Kidney (tissue), 14 donors: Measurements from ENCODE around the gene GNAT1. TPM values are rescaled to one million over a fixed set of nuclear protein-coding genes. Genes with fewer than 3 reads are reported as not detected.

Experiments used
- DNase-seq, 5 donors: peaks; one replicate each; pipeline ENCODE4 v3.0.0-alpha.2; 2013 to 2020
- FAIRE-seq: peaks from 2 replicates; lab custom pipeline; 2012; peaks lifted over from hg19 to GRCh38; lab: Jason Lieb, UNC
- H3K27ac ChIP-seq, 2 donors: one replicate each; pipeline ENCODE4 v1.7.0; 2013; ENCODE audit warnings: low read depth in 2 of 2, low read length in 2 of 2, inconsistent platforms in 1 of 2
- H3K27me3 ChIP-seq: one replicate; pipeline ENCODE4 v1.7.1; 2013; ENCODE audit warnings: low read length, inconsistent platforms; ENCODE audit not compliant: control insufficient read depth, insufficient read depth
- H3K36me3 ChIP-seq, 3 donors: one replicate each; pipeline versions ENCODE4 v1.7.0 to v1.7.1; 2013; ENCODE audit warnings: low read length in 3 of 3, control low read depth in 1 of 3, inconsistent platforms in 1 of 3; ENCODE audit not compliant: insufficient read depth in 3 of 3, control insufficient read depth in 2 of 3
- H3K4me1 ChIP-seq, 3 donors: one replicate each; pipeline versions ENCODE4 v1.7.0 to v1.7.1; 2013; ENCODE audit warnings: low read length in 3 of 3, inconsistent platforms in 1 of 3, low read depth in 1 of 3; ENCODE audit not compliant: control insufficient read depth in 2 of 3, insufficient read depth in 2 of 3
- H3K4me3 ChIP-seq, 3 donors: one replicate each; pipeline versions ENCODE4 v1.7.0 to v1.8.1; 2013; ENCODE audit warnings: low read length in 3 of 3, control low read depth in 1 of 3, inconsistent platforms in 1 of 3
- H3K9ac ChIP-seq, 3 donors: one replicate each; pipeline versions ENCODE4 v1.7.0 to v1.7.1; 2013; ENCODE audit warnings: low read length in 3 of 3, control low read depth in 1 of 3, inconsistent platforms in 1 of 3
- H3K9me3 ChIP-seq, 3 donors: one replicate each; pipeline versions ENCODE4 v1.7.0 to v1.7.1; 2013; ENCODE audit warnings: low read length in 3 of 3, control low read depth in 1 of 3, inconsistent platforms in 1 of 3; ENCODE audit not compliant: control insufficient read depth in 2 of 3, insufficient read depth in 1 of 3
- CTCF ChIP-seq: IDR thresholded peaks from 3 replicates; pipeline ENCODE4 v1.5.1; 2012; ENCODE audit warnings: mild to moderate bottlenecking, moderate library complexity, borderline replicate concordance; ENCODE audit not compliant: insufficient read depth; ENCODE audit errors: extremely low read depth
- intact Hi-C: fragments of 100-400 bp; cut with DNase I; formaldehyde crosslinking; loops from one replicate; pipeline ENCODE4 v1.11.1; 2022
- polyA plus RNA-seq: library from polyadenylated mRNA; stranded (reverse); fragments of 350-450 nt; fragmentation: Illumina TruSeq; extraction: RNeasy Lipid Tissue Mini Kit (QIAGEN cat#74804); gene quantifications from one replicate; pipeline ENCODE4 v1.2.3, GENCODE V29; 2014; ENCODE audit warnings: low read depth, low replicate concordance; ENCODE audit not compliant: insufficient read depth
- total RNA-seq: library from RNA; stranded (reverse); fragmentation: NEBNext Ultra II Directional; extraction: Animal tissue kit (Norgen Biotek cat#: 25700); gene quantifications from one replicate; pipeline ENCODE4 v1.2.1, GENCODE V29; 2021
- donor health status: control.
- donor health status: control.
- donor health status: control.
- donor health status: control.
- donor health status: control.
- donor health status: DM: yes; HTN: yes; CAD: no.
- donor health status: Normal renal cell carcinoma (clear cell type).

Gene GNAT1
- total and polyA plus RNA-seq, 2 donors from 2014 or later = not detected

- no peak overlapping the region for H3K27ac ChIP-seq
- H3K27me3 ChIP-seq = peaks cover 14% of the 10 kb centered on the region
- no peak overlapping the region for H3K4me3 ChIP-seq
- peaks cover 0 to 15% (median 0%) of the 10 kb centered on the region in 3 donors for H3K4me1 ChIP-seq
- FAIRE-seq (no peak), DNase-seq (no peak)
- no peak for TF ChIP-seq CTCF
- H3K36me3 ChIP-seq = no peaks in the 10 kb centered on the region
- H3K9me3 ChIP-seq = no peaks in the 10 kb centered on the region
- intact Hi-C loops = loop anchor here (5.0 kb wide), 1 partner anchor 71 kb away; no protein-coding TSS in a partner anchor
- no peak overlapping the region for H3K9ac ChIP-seq
Observed at GRCh38 chr3:50193746-50194127, 2.3 kb downstream of the GNAT1 start.

GRCh38 chr3:50194128-50194902, 2.9 kb downstream of the GNAT1 start:
- Histone ChIP-seq H3K27me3 (peaks cover 14% of the 10 kb centered on the region), H3K9me3 (no peaks in the 10 kb centered on the region), H3K4me1 (peaks cover 0 to 12% (median 0%) of the 10 kb centered on the region in 3 donors), H3K9ac (no peak overlapping the region), H3K4me3 (no peak overlapping the region), H3K27ac (no peak overlapping the region), H3K36me3 (no peaks in the 10 kb centered on the region)
- DNase-seq = peak in 4 of 5 donors; percentile 79 to 89 (median 82)
- TF ChIP-seq CTCF = peak; percentile 86
- intact Hi-C loops = loop anchor here (5.0 kb wide), 1 partner anchor 72 kb away; no protein-coding TSS in a partner anchor
- FAIRE-seq = no peak

GRCh38 chr3:50194903-50195500, 3.6 kb downstream of the GNAT1 start:
- intact Hi-C loops = loop anchor here (5.0 kb wide), 1 partner anchor 73 kb away; no protein-coding TSS in a partner anchor
- H3K4me3 ChIP-seq = no peak overlapping the region
- DNase-seq = peak in 1 of 5 donors; percentile 76
- H3K4me1 ChIP-seq = peaks cover 0 to 12% (median 0%) of the 10 kb centered on the region in 3 donors
- no peaks in the 10 kb centered on the region for H3K9me3 ChIP-seq
- peaks cover 14% of the 10 kb centered on the region for H3K27me3 ChIP-seq
- no peaks in the 10 kb centered on the region for H3K36me3 ChIP-seq
- H3K27ac ChIP-seq = no peak overlapping the region
- no peak for FAIRE-seq
- no peak for TF ChIP-seq CTCF
- H3K9ac ChIP-seq = no peak overlapping the region
